WTC11 (cell line): Measurements from ENCODE around the gene VCAN.

Experiments used
- NR3C1 ChIP-seq: sonication (generic); formaldehyde crosslinking; conservative IDR thresholded peaks from 2 replicates; pipeline ENCODE4 v1.8.1; 2023; ENCODE audit warnings: low read depth, mild to moderate bottlenecking, missing genetic modification reagents
- ZNF121 ChIP-seq: sonication (generic); formaldehyde crosslinking; IDR thresholded peaks from 2 replicates; pipeline ENCODE4 v1.8.0; 2023; ENCODE audit warnings: missing genetic modification reagents
- TF ChIP-seq, protein P1 (sequence below): sonication (generic); formaldehyde crosslinking; IDR thresholded peaks from 2 replicates; pipeline ENCODE4 v1.8.0; 2022; ENCODE audit warnings: mild to moderate bottlenecking, missing genetic modification reagents
- TF ChIP-seq, protein P2 (sequence below): sonication (generic); formaldehyde crosslinking; IDR thresholded peaks from 2 replicates; pipeline ENCODE4 v1.8.1; 2022; ENCODE audit warnings: mild to moderate bottlenecking, moderate library complexity, missing genetic modification reagents

DNA sequence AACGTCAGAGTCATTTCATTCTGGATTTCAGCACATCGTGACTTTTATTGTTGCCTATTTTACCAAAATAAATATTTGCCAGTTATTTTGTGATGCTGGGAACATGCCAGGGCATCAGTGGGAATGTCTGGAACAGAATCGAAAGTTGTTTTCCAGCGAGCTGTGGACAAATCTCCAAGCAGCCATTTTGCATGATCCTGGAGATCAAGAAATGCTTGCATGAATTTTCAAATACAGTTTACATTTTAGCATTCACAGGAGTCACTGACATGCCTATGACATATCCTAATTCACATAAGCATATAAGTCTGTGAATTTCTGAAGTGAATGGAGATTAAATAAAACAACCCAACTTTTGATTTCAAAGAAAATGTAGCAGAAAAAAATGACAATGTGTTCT lies 119.4 kb downstream of the VCAN start:
- TF ChIP-seq, protein P1, sequence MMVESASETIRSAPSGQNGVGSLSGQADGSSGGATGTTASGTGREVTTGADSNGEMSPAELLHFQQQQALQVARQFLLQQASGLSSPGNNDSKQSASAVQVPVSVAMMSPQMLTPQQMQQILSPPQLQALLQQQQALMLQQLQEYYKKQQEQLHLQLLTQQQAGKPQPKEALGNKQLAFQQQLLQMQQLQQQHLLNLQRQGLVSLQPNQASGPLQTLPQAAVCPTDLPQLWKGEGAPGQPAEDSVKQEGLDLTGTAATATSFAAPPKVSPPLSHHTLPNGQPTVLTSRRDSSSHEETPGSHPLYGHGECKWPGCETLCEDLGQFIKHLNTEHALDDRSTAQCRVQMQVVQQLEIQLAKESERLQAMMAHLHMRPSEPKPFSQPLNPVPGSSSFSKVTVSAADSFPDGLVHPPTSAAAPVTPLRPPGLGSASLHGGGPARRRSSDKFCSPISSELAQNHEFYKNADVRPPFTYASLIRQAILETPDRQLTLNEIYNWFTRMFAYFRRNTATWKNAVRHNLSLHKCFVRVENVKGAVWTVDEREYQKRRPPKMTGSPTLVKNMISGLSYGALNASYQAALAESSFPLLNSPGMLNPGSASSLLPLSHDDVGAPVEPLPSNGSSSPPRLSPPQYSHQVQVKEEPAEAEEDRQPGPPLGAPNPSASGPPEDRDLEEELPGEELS, result no peak
- TF ChIP-seq NR3C1 (CRISPR knock-in tag) (no peak), ZNF121 (CRISPR knock-in tag) (no peak)
- TF ChIP-seq, protein P2, sequence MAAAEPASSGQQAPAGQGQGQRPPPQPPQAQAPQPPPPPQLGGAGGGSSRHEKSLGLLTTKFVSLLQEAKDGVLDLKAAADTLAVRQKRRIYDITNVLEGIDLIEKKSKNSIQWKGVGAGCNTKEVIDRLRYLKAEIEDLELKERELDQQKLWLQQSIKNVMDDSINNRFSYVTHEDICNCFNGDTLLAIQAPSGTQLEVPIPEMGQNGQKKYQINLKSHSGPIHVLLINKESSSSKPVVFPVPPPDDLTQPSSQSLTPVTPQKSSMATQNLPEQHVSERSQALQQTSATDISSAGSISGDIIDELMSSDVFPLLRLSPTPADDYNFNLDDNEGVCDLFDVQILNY (CRISPR knock-in tag), result no peak
